Stimulated activated CD4-positive, alpha-beta T cell treated with anti-CD3 and anti-CD28 coated beads, Interleukin-4, amount 100 ng/mL, for 48 hours (primary cell): ENCODE results near the gene MIA3.
"Not testable (repeated sequence)": the region's sequence is repeated elsewhere in the genome, so short reads cannot be mapped to it uniquely, and the experiment has no call there.

Source experiments
- DNase-seq, 2 donors: peaks; one replicate each; pipeline ENCODE4 v3.0.0-alpha.2; 2020; ENCODE audit warnings: low read depth in 2 of 2

The MIA3 gene

GRCh38 chr1:222663431-222663934 lies 45.6 kb downstream of the MIA3 start:
- DNase-seq = no peak

- no peak for DNase-seq
These were observed 48.1 kb downstream of the MIA3 start for GRCh38 chr1:222665964-222666363.

- not testable (repeated sequence) for DNase-seq
These were observed 50.3 kb downstream of the MIA3 start for GRCh38 chr1:222668184-222668583.

GRCh38 chr1:222669107-222669506 lies 51.2 kb downstream of the MIA3 start:
- DNase-seq = not testable (repeated sequence)

GRCh38 chr1:222670110-222670509 lies 52.2 kb downstream of the MIA3 start:
- no peak for DNase-seq

GRCh38 chr1:222680080-222680479 lies 62.2 kb downstream of the MIA3 start:
- no peak for DNase-seq

GRCh38 chr1:222691016-222691415 lies 73.1 kb downstream of the MIA3 start:
- DNase-seq = no peak

GRCh38 chr1:222694927-222695326 lies 77.0 kb downstream of the MIA3 start:
- no peak for DNase-seq

- DNase-seq = no peak
These were observed 78.8 kb downstream of the MIA3 start for GRCh38 chr1:222696741-222697140.

GRCh38 chr1:222697203-222697602 lies 79.3 kb downstream of the MIA3 start:
- DNase-seq = no peak

- no peak for DNase-seq
These were observed 79.9 kb downstream of the MIA3 start for GRCh38 chr1:222697826-222698225.

GRCh38 chr1:222702210-222702609 lies 84.3 kb downstream of the MIA3 start:
- no peak for DNase-seq

GRCh38 chr1:222704260-222704659 lies 86.4 kb downstream of the MIA3 start:
- no peak for DNase-seq

GRCh38 chr1:222706815-222707214 lies 88.9 kb downstream of the MIA3 start:
- no peak for DNase-seq

GRCh38 chr1:222709700-222710153 lies 91.8 kb downstream of the MIA3 start:
- DNase-seq = no peak

GRCh38 chr1:222711319-222712252 lies 93.7 kb downstream of the MIA3 start:
- peak; percentile 28 to 41 for DNase-seq

GRCh38 chr1:222712253-222713090 lies 94.6 kb downstream of the MIA3 start, which contains the start of the genes AIDA and BROX:
AIDA (minus strand) TSS chr1:222712491; CDS start chr1:222712317, 174 bp downstream.
BROX (plus strand) TSS chr1:222712564; CDS start chr1:222715700, 3,136 bp downstream.
- DNase-seq = peak; percentile 96 to 97

GRCh38 chr1:222713091-222713961 lies 95.4 kb downstream of the MIA3 start:
- peak; percentile 76 to 81 for DNase-seq

- DNase-seq = no peak
These were observed 98.5 kb downstream of the MIA3 start for GRCh38 chr1:222716393-222716792.
